Mesodermal cell (in vitro differentiated cells): ENCODE measurements around the gene SLC25A23.

Experiments used
- H3K27ac ChIP-seq: 2 replicates; pipeline ENCODE4 v1.7.0; 2013; ENCODE audit warnings: mild to moderate bottlenecking, low read depth, low read length, moderate library complexity; ENCODE audit not compliant: severe bottlenecking
- H3K36me3 ChIP-seq: 2 replicates; pipeline ENCODE4 v1.7.1; 2013; ENCODE audit warnings: mild to moderate bottlenecking, low read length, moderate library complexity; ENCODE audit not compliant: control insufficient read depth, insufficient read depth
- H3K4me1 ChIP-seq: one replicate; pipeline ENCODE4 v1.7.1; 2013; ENCODE audit warnings: mild to moderate bottlenecking, low read length; ENCODE audit not compliant: insufficient read depth, control insufficient read depth, poor library complexity, severe bottlenecking
- H3K4me3 ChIP-seq: 2 replicates; pipeline ENCODE4 v1.7.0; 2013; ENCODE audit warnings: low read length, control low read depth, mild to moderate bottlenecking; ENCODE audit not compliant: insufficient read depth, poor library complexity, severe bottlenecking; ENCODE audit errors: extremely low read depth
- H3K9me3 ChIP-seq: 2 replicates; pipeline ENCODE4 v1.7.1; 2013; ENCODE audit warnings: mild to moderate bottlenecking, low read length, moderate library complexity; ENCODE audit not compliant: control insufficient read depth
- WGBS, 2 experiments: methylation state at CpG; one replicate each; pipeline ENCODE4 v1.1.5; 2013; ENCODE audit warnings: missing lambda C conversion rate in 2 of 2; ENCODE audit not compliant: insufficient coverage in 2 of 2; 5-methylcytosine and 5-hydroxymethylcytosine counted together

The SLC25A23 gene

GRCh38 chr19:6466526-6467248, 7.1 kb upstream of the SLC25A23 start:
- peaks cover 2% of the 10 kb centered on the region for H3K4me1 ChIP-seq
- H3K27ac ChIP-seq, result no peak overlapping the region
- H3K36me3 ChIP-seq, result no peaks in the 10 kb centered on the region
- WGBS, 2 experiments, result 85 to 90% methylated on average over 21 of the region's 21 CpGs
- no peak overlapping the region for H3K4me3 ChIP-seq
- H3K9me3 ChIP-seq, result no peaks in the 10 kb centered on the region

- 85 to 95% methylated on average over 8 of the region's 8 CpGs for WGBS, 2 experiments
- Histone ChIP-seq H3K4me3 (no peak overlapping the region), H3K27ac (no peak overlapping the region), H3K36me3 (no peaks in the 10 kb centered on the region), H3K4me1 (peaks cover 2% of the 10 kb centered on the region), H3K9me3 (no peaks in the 10 kb centered on the region)
These were observed 6.1 kb upstream of the SLC25A23 start for GRCh38 chr19:6465663-6466062.

GRCh38 chr19:6465006-6465405, 5.4 kb upstream of the SLC25A23 start:
- no peaks in the 10 kb centered on the region for H3K36me3 ChIP-seq
- H3K27ac ChIP-seq, result no peak overlapping the region
- H3K9me3 ChIP-seq, result no peaks in the 10 kb centered on the region
- peak overlapping the region; percentile 2 for H3K4me3 ChIP-seq
- H3K4me1 ChIP-seq, result peaks cover 2% of the 10 kb centered on the region
- 24 to 31% methylated on average over 7 to 9 of the region's 9 CpGs for WGBS, 2 experiments

GRCh38 chr19:6464070-6464873, 4.7 kb upstream of the SLC25A23 start, which contains the start of gene CRB3:
TSS of gene CRB3 (plus strand) at chr19:6464271. CDS start at chr19:6464702, 431 bp downstream.
- Histone ChIP-seq H3K36me3 (no peaks in the 10 kb centered on the region), H3K27ac (no peak within 1 kb of the TSS), H3K9me3 (no peaks in the 10 kb centered on the region), H3K4me3 (peak within 1 kb of the TSS; percentile 2), H3K4me1 (no peaks in the 10 kb centered on the region)
- 3 to 5% methylated on average over 43 to 52 of the region's 65 CpGs for WGBS, 2 experiments

GRCh38 chr19:6460099-6460884, 700 bp upstream of the SLC25A23 start:
- peaks cover 2% of the 10 kb centered on the region for H3K9me3 ChIP-seq
- H3K36me3 ChIP-seq, result peaks cover 14% of the 10 kb centered on the region
- peak overlapping the region; percentile 41 for H3K27ac ChIP-seq
- peak overlapping the region; percentile 63 for H3K4me3 ChIP-seq
- peaks cover 8% of the 10 kb centered on the region for H3K4me1 ChIP-seq
- 0% methylated on average over 21 to 49 of the region's 57 CpGs for WGBS, 2 experiments

- peaks cover 8% of the 10 kb centered on the region for H3K4me1 ChIP-seq
- H3K4me3 ChIP-seq, result peak overlapping the region; percentile 63
- peaks cover 17% of the 10 kb centered on the region for H3K9me3 ChIP-seq
- 47 to 50% methylated on average over 12 to 14 of the region's 16 CpGs for WGBS, 2 experiments
- H3K36me3 ChIP-seq, result peaks cover 29% of the 10 kb centered on the region
- H3K27ac ChIP-seq, result no peak overlapping the region
These were observed 814 bp downstream of the SLC25A23 start for GRCh38 chr19:6458695-6459261.

GRCh38 chr19:6457958-6458694, 1.5 kb downstream of the SLC25A23 start:
- Histone ChIP-seq H3K27ac (no peak overlapping the region), H3K9me3 (peaks cover 20% of the 10 kb centered on the region), H3K4me3 (peak overlapping the region; percentile 63), H3K4me1 (peaks cover 8% of the 10 kb centered on the region), H3K36me3 (peaks cover 35% of the 10 kb centered on the region)
- WGBS, 2 experiments, result 82 to 84% methylated on average over 11 to 14 of the region's 17 CpGs

- WGBS, 2 experiments, result 94 to 99% methylated on average over 12 to 15 of the region's 15 CpGs
- Histone ChIP-seq H3K27ac (no peak overlapping the region), H3K9me3 (peaks cover 20% of the 10 kb centered on the region), H3K36me3 (peaks cover 48% of the 10 kb centered on the region), H3K4me1 (peaks cover 8% of the 10 kb centered on the region), H3K4me3 (no peak overlapping the region)
These were observed 3.7 kb downstream of the SLC25A23 start for GRCh38 chr19:6455924-6456323.

GRCh38 chr19:6453951-6454565, 5.5 kb downstream of the SLC25A23 start:
- WGBS, 2 experiments, result 94 to 97% methylated on average over 10 of the region's 11 CpGs
- H3K4me1 ChIP-seq, result peaks cover 8% of the 10 kb centered on the region
- H3K4me3 ChIP-seq, result no peak overlapping the region
- no peak overlapping the region for H3K27ac ChIP-seq
- peaks cover 48% of the 10 kb centered on the region for H3K36me3 ChIP-seq
- peaks cover 20% of the 10 kb centered on the region for H3K9me3 ChIP-seq
